Astrocyte (in vitro differentiated cells and primary cell): ENCODE measurements around the gene DSCAM.

Experiments
- CTCF ChIP-seq: IDR thresholded peaks from 2 replicates; pipeline ENCODE4 v1.5.1; 2011; ENCODE audit warnings: low read depth, mild to moderate bottlenecking, inconsistent platforms, low read length, moderate library complexity; ENCODE audit not compliant: insufficient read depth
- EZH2 ChIP-seq: IDR thresholded peaks from 2 replicates; pipeline ENCODE4 v1.6.1; 2012; ENCODE audit warnings: mild to moderate bottlenecking, low read length, inconsistent platforms; ENCODE audit not compliant: insufficient read depth

GRCh38 chr21:40639616-40640194 is 207.3 kb downstream of the DSCAM start:
- TF ChIP-seq CTCF (no peak), EZH2 (no peak)
